Neuronal stem cell (in vitro differentiated cells): ENCODE results near the gene GALNT1.
"Not testable (repeated sequence)": the region's sequence is repeated elsewhere in the genome, so short reads cannot be mapped to it uniquely, and the experiment has no call there.

Experiments
- DNase-seq: peaks from one replicate; pipeline ENCODE4 v3.0.0-alpha.2; 2013; ENCODE audit warnings: low spot score
- H2AFZ ChIP-seq: one replicate; pipeline ENCODE4 v1.6.1; 2013; ENCODE audit warnings: mild to moderate bottlenecking, low read length, inconsistent platforms
- H2AK5ac ChIP-seq: 2 replicates; pipeline ENCODE4 v1.6.1; 2013; ENCODE audit warnings: low read depth, mild to moderate bottlenecking, inconsistent platforms, low read length, moderate library complexity, mixed read lengths
- H2BK120ac ChIP-seq: 2 replicates; pipeline ENCODE4 v1.6.1; 2013; ENCODE audit warnings: low read depth, mild to moderate bottlenecking, inconsistent platforms, low read length, moderate library complexity, mixed read lengths
- H2BK12ac ChIP-seq: one replicate; pipeline ENCODE4 v1.6.1; 2013; ENCODE audit warnings: low read length, inconsistent platforms
- H2BK15ac ChIP-seq: 2 replicates; pipeline ENCODE4 v1.6.1; 2013; ENCODE audit warnings: mild to moderate bottlenecking, low read length, inconsistent platforms, mixed read lengths
- H2BK5ac ChIP-seq: one replicate; pipeline ENCODE4 v1.6.1; 2013; ENCODE audit warnings: inconsistent platforms, mild to moderate bottlenecking, low read length, moderate library complexity
- H3K14ac ChIP-seq: one replicate; pipeline ENCODE4 v1.6.1; 2013; ENCODE audit warnings: low read length, inconsistent platforms
- H3K18ac ChIP-seq: 2 replicates; pipeline ENCODE4 v1.6.1; 2013; ENCODE audit warnings: low read length, inconsistent platforms
- H3K23ac ChIP-seq: 2 replicates; pipeline ENCODE4 v1.6.1; 2013; ENCODE audit warnings: low read depth, mild to moderate bottlenecking, mixed read lengths, low read length, inconsistent platforms; ENCODE audit not compliant: poor library complexity
- H3K27ac ChIP-seq: replicated peaks from 3 replicates; pipeline ENCODE4 v1.5.1; 2013; ENCODE audit warnings: low read length, inconsistent platforms
- H3K27me3 ChIP-seq, 3 experiments: 2 replicates each; pipeline ENCODE4 v1.6.1; 2013; ENCODE audit warnings: low read length in 3 of 3, mild to moderate bottlenecking in 2 of 3, inconsistent platforms in 1 of 3, low read depth in 1 of 3, mixed read lengths in 1 of 3, moderate library complexity in 1 of 3; ENCODE audit not compliant: control insufficient read depth in 3 of 3, insufficient read depth in 3 of 3
- H3K36me3 ChIP-seq, 2 donors: replicated peaks in 1 of 2; 2 replicates each; pipeline ENCODE4 v1.6.1; 2013; ENCODE audit warnings: low read length in 2 of 2; ENCODE audit not compliant: control insufficient read depth in 2 of 2, insufficient read depth in 2 of 2
- H3K4ac ChIP-seq: 2 replicates; pipeline ENCODE4 v1.6.1; 2013; ENCODE audit warnings: inconsistent platforms, mild to moderate bottlenecking, low read length, moderate library complexity
- H3K4me1 ChIP-seq, 2 donors: 1 replicate in 1 of 2; 2 replicates in 1 of 2; pipeline ENCODE4 v1.6.1; 2013; ENCODE audit warnings: low read length in 2 of 2, low read depth in 1 of 2; ENCODE audit not compliant: control insufficient read depth in 2 of 2, insufficient read depth in 1 of 2
- H3K4me2 ChIP-seq: one replicate; pipeline ENCODE4 v1.6.1; 2013; ENCODE audit warnings: mild to moderate bottlenecking, low read length, inconsistent platforms; ENCODE audit not compliant: insufficient read depth, poor library complexity, severe bottlenecking
- H3K4me3 ChIP-seq, 2 donors: 2 replicates each; pipeline ENCODE4 v1.5.1; 2013; ENCODE audit warnings: low read length in 2 of 2, mild to moderate bottlenecking in 2 of 2, inconsistent platforms in 1 of 2, moderate library complexity in 1 of 2
- H3K79me1 ChIP-seq: one replicate; pipeline ENCODE4 v1.6.1; 2013; ENCODE audit warnings: low read depth, mild to moderate bottlenecking, inconsistent platforms, low read length, moderate library complexity
- H3K9ac ChIP-seq: one replicate; pipeline ENCODE4 v1.6.1; 2013; ENCODE audit warnings: mild to moderate bottlenecking, low read depth, low read length, inconsistent platforms; ENCODE audit not compliant: poor library complexity
- H3K9me3 ChIP-seq, 2 donors: replicated peaks in 1 of 2; 2 replicates each; pipeline versions ENCODE3 to v1.6.1; 2013; ENCODE audit warnings: low read length in 2 of 2, mild to moderate bottlenecking in 2 of 2, inconsistent platforms in 1 of 2, low read depth in 1 of 2, mixed read lengths in 1 of 2, moderate library complexity in 1 of 2; ENCODE audit not compliant: control insufficient read depth in 2 of 2, insufficient read depth in 1 of 2
- H4K8ac ChIP-seq: one replicate; pipeline ENCODE4 v1.6.1; 2013; ENCODE audit warnings: low read depth, mild to moderate bottlenecking, inconsistent platforms, low read length, moderate library complexity
- H4K91ac ChIP-seq: one replicate; pipeline ENCODE4 v1.6.1; 2013; ENCODE audit warnings: low read length, low read depth, mild to moderate bottlenecking, inconsistent platforms; ENCODE audit not compliant: poor library complexity
- WGBS, 2 donors: extraction: QIAGEN DNeasy Blood & Tissue Kit; methylation state at CpG; one replicate each; pipeline ENCODE4 v1.1.7; 2013; ENCODE audit warnings: missing lambda C conversion rate in 2 of 2, mixed read lengths in 1 of 2; ENCODE audit not compliant: insufficient read length in 2 of 2, insufficient replicate concordance in 1 of 2; ENCODE audit errors: extremely low coverage in 2 of 2; 5-methylcytosine and 5-hydroxymethylcytosine counted together

GALNT1 gene

GRCh38 chr18:35571138-35571537 lies 10.4 kb upstream of the GALNT1 start:
- Histone ChIP-seq H3K4ac (no peak overlapping the region), H3K4me2 (no peak overlapping the region), H2BK12ac (no peak overlapping the region), H2BK5ac (no peak overlapping the region), H2AK5ac (no peak overlapping the region), H3K4me3 (no peak overlapping the region), H2BK120ac (no peak overlapping the region), H2BK15ac (no peak overlapping the region), H3K27me3 (peaks cover 0 to 10% (median 0%) of the 10 kb centered on the region in 3 experiments), H3K27ac (no peak overlapping the region), H3K18ac (no peak overlapping the region), H2AFZ (no peak overlapping the region), H4K91ac (no peak overlapping the region), H3K4me1 (no peaks in the 10 kb centered on the region), H3K79me1 (no peaks in the 10 kb centered on the region), H3K9ac (no peak overlapping the region), H3K36me3 (no peaks in the 10 kb centered on the region), H3K14ac (no peak overlapping the region), H4K8ac (no peak overlapping the region), H3K23ac (no peak overlapping the region), H3K9me3 (peaks cover 2 to 4% of the 10 kb centered on the region in 2 donors)
- WGBS, 2 donors, result no CpG with 5 or more reads among the region's 1 CpG
- no peak for DNase-seq

- H2BK12ac ChIP-seq, result no peak overlapping the region
- no peaks in the 10 kb centered on the region for H3K79me1 ChIP-seq
- no peak overlapping the region for H2AK5ac ChIP-seq
- no peak overlapping the region for H4K91ac ChIP-seq
- H2AFZ ChIP-seq, result no peak overlapping the region
- H3K9ac ChIP-seq, result no peak overlapping the region
- no peak overlapping the region for H2BK120ac ChIP-seq
- H3K9me3 ChIP-seq, result peaks cover 5 to 11% of the 10 kb centered on the region in 2 donors
- H4K8ac ChIP-seq, result no peak overlapping the region
- no peak for DNase-seq
- no CpG with 5 or more reads among the region's 6 CpGs for WGBS, 2 donors
- no peak overlapping the region for H3K14ac ChIP-seq
- no peaks in the 10 kb centered on the region for H3K36me3 ChIP-seq
- H3K23ac ChIP-seq, result no peak overlapping the region
- no peak overlapping the region for H3K27ac ChIP-seq
- H2BK5ac ChIP-seq, result no peak overlapping the region
- H3K4ac ChIP-seq, result no peak overlapping the region
- no peak overlapping the region for H3K4me2 ChIP-seq
- H2BK15ac ChIP-seq, result no peak overlapping the region
- H3K18ac ChIP-seq, result no peak overlapping the region
- H3K4me1 ChIP-seq, result no peaks in the 10 kb centered on the region
- H3K4me3 ChIP-seq, result no peak overlapping the region
- H3K27me3 ChIP-seq, result peaks cover 0 to 10% (median 0%) of the 10 kb centered on the region in 3 experiments
Measured at GRCh38 chr18:35572644-35573043, 8.9 kb upstream of the GALNT1 start.

GRCh38 chr18:35573531-35573930 lies 8.0 kb upstream of the GALNT1 start:
- Histone ChIP-seq H2BK12ac (no peak overlapping the region), H2BK120ac (no peak overlapping the region), H2BK5ac (no peak overlapping the region), H4K91ac (no peak overlapping the region), H3K36me3 (no peaks in the 10 kb centered on the region), H3K4me1 (no peaks in the 10 kb centered on the region), H3K4ac (no peak overlapping the region), H3K27me3 (peaks cover 0 to 10% (median 0%) of the 10 kb centered on the region in 3 experiments), H3K4me3 (no peak overlapping the region), H3K9me3 (peaks cover 5 to 11% of the 10 kb centered on the region in 2 donors), H3K27ac (no peak overlapping the region), H2AK5ac (no peak overlapping the region), H3K14ac (no peak overlapping the region), H4K8ac (no peak overlapping the region), H2BK15ac (no peak overlapping the region), H3K79me1 (no peaks in the 10 kb centered on the region), H3K18ac (no peak overlapping the region), H2AFZ (no peak overlapping the region), H3K4me2 (no peak overlapping the region), H3K9ac (no peak overlapping the region), H3K23ac (no peak overlapping the region)
- no peak for DNase-seq
- no CpG with 5 or more reads among the region's 2 CpGs for WGBS, 2 donors

DNA sequence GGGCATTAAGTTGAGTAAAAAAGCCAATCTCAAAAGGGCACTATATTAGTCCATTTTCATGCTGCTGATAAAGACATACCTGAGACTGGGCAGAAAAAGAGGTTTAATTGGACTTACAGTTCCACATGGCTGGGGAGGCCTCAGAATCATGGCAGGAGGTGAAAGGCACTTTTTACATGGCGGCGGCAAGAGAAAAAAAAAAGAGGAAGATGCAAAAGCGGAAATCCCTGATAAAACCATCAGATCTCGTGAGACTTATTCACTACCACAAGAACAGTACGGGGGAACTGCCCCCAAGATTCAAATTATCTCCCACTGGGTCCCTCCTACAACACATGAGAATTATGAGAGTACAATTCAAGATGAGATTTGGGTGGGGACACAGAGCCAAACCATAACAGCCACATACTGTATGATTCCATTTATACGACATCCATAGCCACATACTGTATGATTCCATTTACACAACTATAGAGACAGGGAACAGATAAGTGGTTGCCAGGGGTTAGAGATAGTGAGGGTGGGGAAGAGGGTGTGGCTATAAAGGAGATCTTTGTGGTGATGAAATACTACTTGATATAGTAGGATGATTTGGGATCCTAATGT lies 5.2 kb upstream of the GALNT1 start:
- DNase-seq, H3K23ac ChIP-seq, H4K91ac ChIP-seq, H3K36me3 ChIP-seq, H3K9ac ChIP-seq, H3K14ac ChIP-seq, H3K4ac ChIP-seq, H2BK5ac ChIP-seq, H3K4me1 ChIP-seq, H2BK120ac ChIP-seq, H3K27ac ChIP-seq, H2AFZ ChIP-seq, H3K79me1 ChIP-seq, H3K4me3 ChIP-seq, H4K8ac ChIP-seq, H2BK12ac ChIP-seq, H2AK5ac ChIP-seq, H2BK15ac ChIP-seq, H3K27me3 ChIP-seq, H3K18ac ChIP-seq, H3K4me2 ChIP-seq: not testable (repeated sequence)
- no CpG with 5 or more reads among the region's 6 CpGs for WGBS, 2 donors
- peaks cover 5 to 11% of the 10 kb centered on the region in 2 donors for H3K9me3 ChIP-seq
